HepG2 (cell line): ENCODE results near the gene CCL22. TPM values are rescaled to one million over a fixed set of nuclear protein-coding genes. Genes with fewer than 3 reads are reported as not detected.
"Not testable (repeated sequence)": the region's sequence is repeated elsewhere in the genome, so short reads cannot be mapped to it uniquely, and the experiment has no call there.

Experiments used
- ATAC-seq: fragments of 200-7000 bp; cut with Tn5 transposase; 3 replicates; pipeline ENCODE4 v1.9.1; 2020; ENCODE audit warnings: mild to moderate bottlenecking, moderate library complexity
- BruUV-seq: library from RNA; stranded (reverse); fragments of 400-500 nt; replicated peaks from 2 replicates; lab custom pipeline; 2021; lab: Mats Ljungman, UMichigan
- CTCF ChIA-PET: fragments of 300-600 bp; formaldehyde crosslinking; extraction: SDS; loops from one replicate; lab custom pipeline; 2021; ENCODE audit warnings: low total read pairs, inconsistent platforms, low intra/inter-chr PET ratio; lab: Yijun Ruan, JAX
- POLR2A ChIA-PET: fragments of 350-600 bp; sonication (Branson Sonifier 250); formaldehyde crosslinking; loops from one replicate; lab custom pipeline; 2020; ENCODE audit warnings: antibody characterized with exemption, inconsistent platforms; lab: Yijun Ruan, JAX
- DNase-seq: peaks from one replicate; pipeline ENCODE4 v3.0.0-alpha.2; 2015; ENCODE audit warnings: low spot score
- FAIRE-seq: peaks from 3 replicates; lab custom pipeline; 2011; peaks lifted over from hg19 to GRCh38; lab: Jason Lieb, UNC
- H2AFZ ChIP-seq: one replicate; pipeline ENCODE4 v1.6.1; 2011; ENCODE audit warnings: low read length, inconsistent platforms
- H3K27ac ChIP-seq: fragments of 300-600 bp; 3 replicates; pipeline ENCODE4 v1.8.0; 2011; ENCODE audit warnings: mixed run types, mild to moderate bottlenecking, mixed read lengths, low read length, inconsistent platforms; ENCODE audit not compliant: insufficient read depth; ENCODE audit errors: extremely low read length
- H3K27me3 ChIP-seq, 2 experiments: fragments of 200-600 bp in 1 of 2; 2 replicates in 1 of 2; 3 replicates in 1 of 2; pipeline versions ENCODE4 v1.6.0 to v1.8.0; 2011; ENCODE audit warnings: low read length in 2 of 2, mild to moderate bottlenecking in 2 of 2, moderate library complexity in 2 of 2, inconsistent platforms in 1 of 2; ENCODE audit not compliant: insufficient read depth in 2 of 2, control insufficient read depth in 1 of 2
- H3K36me3 ChIP-seq, 2 experiments: fragments of 200-600 bp in 1 of 2; replicated peaks in 1 of 2; 2 replicates in 1 of 2; 3 replicates in 1 of 2; pipeline versions ENCODE4 v1.5.1 to v1.8.0; 2011; ENCODE audit warnings: low read length in 2 of 2, inconsistent platforms in 1 of 2; ENCODE audit not compliant: insufficient read depth in 2 of 2, control insufficient read depth in 1 of 2
- H3K4me1 ChIP-seq: 2 replicates; pipeline ENCODE4 v1.5.1; 2012; ENCODE audit warnings: low read length, inconsistent platforms; ENCODE audit not compliant: insufficient read depth
- H3K4me2 ChIP-seq: 2 replicates; pipeline ENCODE4 v1.6.0; 2011; ENCODE audit warnings: low read depth, low read length, inconsistent platforms
- H3K4me3 ChIP-seq, 3 experiments: fragments of 200-600 bp in 1 of 3; sonication (generic), shearing (Covaris generic) in 1 of 3; replicated peaks in 1 of 3; 2 replicates each; pipeline ENCODE4 v1.5.1; 2011 to 2016; ENCODE audit warnings: low read length in 3 of 3, inconsistent platforms in 2 of 3, low read depth in 2 of 3, mild to moderate bottlenecking in 2 of 3, control low read depth in 1 of 3, mixed read lengths in 1 of 3; ENCODE audit not compliant: insufficient read depth in 1 of 3
- H3K79me2 ChIP-seq: one replicate; pipeline ENCODE4 v1.6.1; 2011; ENCODE audit warnings: low read length, inconsistent platforms; ENCODE audit not compliant: insufficient read depth
- H3K9ac ChIP-seq: 2 replicates; pipeline ENCODE4 v1.6.0; 2011; ENCODE audit warnings: mild to moderate bottlenecking, low read depth, low read length, inconsistent platforms; ENCODE audit not compliant: insufficient read depth
- H3K9me3 ChIP-seq: 2 replicates; pipeline ENCODE4 v1.5.1; 2012; ENCODE audit warnings: mild to moderate bottlenecking, low read length
- H4K20me1 ChIP-seq: 2 replicates; pipeline ENCODE4 v1.6.0; 2011; ENCODE audit warnings: inconsistent platforms, mild to moderate bottlenecking, low read length, moderate library complexity; ENCODE audit not compliant: insufficient read depth
- RARA ChIP-seq: IDR thresholded peaks from 2 replicates; pipeline ENCODE4 v1.6.1; 2016; ENCODE audit warnings: missing genetic modification reagents, missing compliant biosample characterization
- ZNF337 ChIP-seq: sonication (generic); formaldehyde crosslinking; IDR thresholded peaks from 2 replicates; pipeline ENCODE4 v1.5.1; 2020; ENCODE audit warnings: missing genetic modification reagents, low read depth, mild to moderate bottlenecking, borderline replicate concordance
- WGBS: methylation state at CpG from one replicate; pipeline ENCODE4 v1.1.6; 2017; ENCODE audit warnings: low lambda C conversion rate; 5-methylcytosine and 5-hydroxymethylcytosine counted together
- in situ Hi-C: cut with HindIII; loops from 2 replicates; pipeline ENCODE4 v1.10.0; 2017; ENCODE audit warnings: low pct_unique_long_range_greater_than_20kb; ENCODE audit not compliant: extremely low pct_ligation_motif_present
- intact Hi-C: fragments of 100-400 bp; cut with micrococcal nuclease; formaldehyde crosslinking; loops from one replicate; pipeline ENCODE4 v1.10.0; 2022; ENCODE audit not compliant: unreplicated experiment
- polyA plus RNA-seq, 8 experiments: library from polyadenylated mRNA; depleted of rRNA in 3 of 8; stranded (reverse) in 7 of 8; unstranded in 1 of 8; fragments of >200 nt; fragmentation: Illumina TruSeq in 4 of 8; extraction: Trizol in 4 of 8; gene quantifications; 2 replicates each; pipeline versions ENCODE4 v1.2.1 to v1.2.3, GENCODE V29; 2011 to 2016; ENCODE audit warnings: low read depth in 4 of 8, missing spikeins in 1 of 8, mixed read lengths in 1 of 8; ENCODE audit not compliant: insufficient read depth in 1 of 8
- total RNA-seq, 5 experiments: library from RNA; depleted of rRNA; stranded (reverse); fragments of >200 nt; fragmentation: Illumina TruSeq; extraction: Trizol; gene quantifications; 2 replicates each; pipeline ENCODE4 v1.2.3, GENCODE V29; 2016; ENCODE audit warnings: low read depth in 1 of 5
- TF ChIP-seq, protein P1 (sequence below), 2 experiments: IDR thresholded peaks; 2 replicates each; pipeline ENCODE4 v1.6.1; 2011 to 2012; ENCODE audit warnings: low read length in 2 of 2, borderline replicate concordance in 1 of 2, low read depth in 1 of 2, mild to moderate bottlenecking in 1 of 2, moderate library complexity in 1 of 2

Gene CCL22
- total and polyA plus RNA-seq, 2 of the 13 experiments (the other 11 are each of a cell fraction or from before 2014, with no cell fraction given), result not detected

DNA sequence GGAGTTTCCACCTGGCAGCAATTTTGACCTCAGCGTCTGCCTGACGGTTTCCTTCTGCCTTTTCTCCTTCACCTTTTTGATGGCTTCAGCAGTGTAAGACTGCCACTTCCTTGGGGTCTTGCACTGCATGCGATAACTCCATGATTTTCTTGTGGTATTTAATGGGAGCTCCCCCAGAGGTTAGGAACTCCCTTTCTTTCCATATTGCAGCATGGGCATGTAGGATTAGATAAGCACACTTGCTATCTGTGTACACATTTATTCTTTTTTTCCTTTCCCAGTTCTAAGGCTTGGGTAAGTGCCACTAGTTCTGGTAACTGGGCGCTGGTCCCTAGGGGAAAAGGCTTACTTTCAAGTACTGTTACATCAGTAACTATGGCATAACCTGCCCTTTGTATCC lies 38.9 kb downstream of the CCL22 start:
- H3K27me3 ChIP-seq, in situ Hi-C loops, H4K20me1 ChIP-seq, CTCF ChIA-PET, H3K27ac ChIP-seq, DNase-seq, BruUV-seq, H3K9me3 ChIP-seq, intact Hi-C loops, H3K4me2 ChIP-seq, ATAC-seq, H3K79me2 ChIP-seq, H3K36me3 ChIP-seq, FAIRE-seq, H3K4me1 ChIP-seq, H3K9ac ChIP-seq, H2AFZ ChIP-seq, H3K4me3 ChIP-seq: not testable (repeated sequence)
- POLR2A ChIA-PET, result interaction anchor here (1.9 kb wide), 1 partner anchor 24 kb away, joined by 7 read pairs; no protein-coding TSS in a partner anchor
- 55% methylated on average over 4 of the region's 4 CpGs for WGBS
- TF ChIP-seq RARA (CRISPR knock-in tag), result 0 out of 2 replicates have a peak, but pooled peaks have one; percentile 14

DNA sequence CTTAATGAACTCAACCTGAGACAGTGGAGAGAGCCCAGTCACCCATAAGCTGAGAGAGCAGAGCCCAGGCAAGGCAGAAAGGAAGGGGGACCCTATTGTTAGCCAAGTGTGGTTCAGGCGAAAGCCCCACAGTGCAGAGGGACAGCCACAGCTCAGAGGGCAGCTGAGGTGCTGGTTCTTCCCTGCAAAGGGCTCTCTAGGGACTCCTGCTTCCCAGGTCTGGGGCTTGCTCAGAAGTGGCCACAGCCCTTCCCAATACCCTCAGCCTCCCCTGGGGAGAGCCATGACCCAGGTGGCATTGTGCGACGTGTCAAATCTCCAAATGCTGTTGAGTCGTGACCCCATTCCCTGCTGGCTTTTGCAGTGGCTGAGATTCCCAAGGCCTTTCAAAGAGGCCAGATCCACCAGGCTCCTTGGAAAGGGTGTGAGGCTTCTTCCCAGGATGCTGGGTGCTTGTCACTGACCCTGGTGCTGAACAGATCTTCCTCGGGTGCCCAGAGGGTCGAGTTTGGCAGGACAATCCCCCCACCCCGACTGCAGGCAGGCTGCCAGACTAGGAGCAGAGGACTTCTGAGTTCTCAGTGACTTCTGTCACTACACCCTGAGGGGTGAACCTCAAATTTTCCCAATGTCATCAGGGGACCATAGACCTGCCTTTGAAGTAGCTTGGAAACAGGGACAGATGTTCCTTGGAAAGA lies 43.5 kb downstream of the CCL22 start:
- ChIA-PET POLR2A (no interaction called here), CTCF (no interaction called here)
- peaks cover 0 to 9% of the 10 kb centered on the region in 2 experiments; a peak in 1 of 5 replicates for H3K27me3 ChIP-seq
- no peak overlapping the region for H3K27ac ChIP-seq
- no peaks in the 10 kb centered on the region for H3K36me3 ChIP-seq
- no peak overlapping the region for H2AFZ ChIP-seq
- in situ Hi-C loops, result no loop called here
- H3K79me2 ChIP-seq, result no peaks in the 10 kb centered on the region
- no peak overlapping the region for H3K4me3 ChIP-seq
- H3K4me2 ChIP-seq, result no peak overlapping the region
- H3K9me3 ChIP-seq, result no peaks in the 10 kb centered on the region
- no peak overlapping the region for H3K9ac ChIP-seq
- FAIRE-seq (no peak), ATAC-seq (peak; percentile 54), DNase-seq (no peak)
- TF ChIP-seq ZNF337 (CRISPR knock-in tag), result no peak
- TF ChIP-seq, protein P1, sequence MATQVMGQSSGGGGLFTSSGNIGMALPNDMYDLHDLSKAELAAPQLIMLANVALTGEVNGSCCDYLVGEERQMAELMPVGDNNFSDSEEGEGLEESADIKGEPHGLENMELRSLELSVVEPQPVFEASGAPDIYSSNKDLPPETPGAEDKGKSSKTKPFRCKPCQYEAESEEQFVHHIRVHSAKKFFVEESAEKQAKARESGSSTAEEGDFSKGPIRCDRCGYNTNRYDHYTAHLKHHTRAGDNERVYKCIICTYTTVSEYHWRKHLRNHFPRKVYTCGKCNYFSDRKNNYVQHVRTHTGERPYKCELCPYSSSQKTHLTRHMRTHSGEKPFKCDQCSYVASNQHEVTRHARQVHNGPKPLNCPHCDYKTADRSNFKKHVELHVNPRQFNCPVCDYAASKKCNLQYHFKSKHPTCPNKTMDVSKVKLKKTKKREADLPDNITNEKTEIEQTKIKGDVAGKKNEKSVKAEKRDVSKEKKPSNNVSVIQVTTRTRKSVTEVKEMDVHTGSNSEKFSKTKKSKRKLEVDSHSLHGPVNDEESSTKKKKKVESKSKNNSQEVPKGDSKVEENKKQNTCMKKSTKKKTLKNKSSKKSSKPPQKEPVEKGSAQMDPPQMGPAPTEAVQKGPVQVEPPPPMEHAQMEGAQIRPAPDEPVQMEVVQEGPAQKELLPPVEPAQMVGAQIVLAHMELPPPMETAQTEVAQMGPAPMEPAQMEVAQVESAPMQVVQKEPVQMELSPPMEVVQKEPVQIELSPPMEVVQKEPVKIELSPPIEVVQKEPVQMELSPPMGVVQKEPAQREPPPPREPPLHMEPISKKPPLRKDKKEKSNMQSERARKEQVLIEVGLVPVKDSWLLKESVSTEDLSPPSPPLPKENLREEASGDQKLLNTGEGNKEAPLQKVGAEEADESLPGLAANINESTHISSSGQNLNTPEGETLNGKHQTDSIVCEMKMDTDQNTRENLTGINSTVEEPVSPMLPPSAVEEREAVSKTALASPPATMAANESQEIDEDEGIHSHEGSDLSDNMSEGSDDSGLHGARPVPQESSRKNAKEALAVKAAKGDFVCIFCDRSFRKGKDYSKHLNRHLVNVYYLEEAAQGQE (IDR thresholded peaks at IDR 0.05; ENCODE audit: borderline replicate concordance in 1 of 2, low read depth in 1 of 2, low read length in 2 of 2), result peak; percentile 12 to 73
- WGBS, result 28% methylated on average over 5 of the region's 7 CpGs
- H3K4me1 ChIP-seq, result peaks cover 11% of the 10 kb centered on the region; the same call in 1 of the 2 replicates
- no TSS peak for BruUV-seq
- no peaks in the 10 kb centered on the region for H4K20me1 ChIP-seq
- intact Hi-C loops, result no loop called here
